Spleen (tissue), 7 donors: ENCODE results near the gene FHL2.

ENCODE experiments used
- POLR2A ChIP-seq, 3 donors: fragments of 450-650 bp; IDR thresholded peaks; one replicate each; pipeline ENCODE4 v1.5.1; 2017; ENCODE audit warnings: antibody characterized with exemption in 3 of 3, mild to moderate bottlenecking in 1 of 3
- TF ChIP-seq, protein P1 (sequence below), 11 experiments: fragments of 200-600 bp in 7 of 11; fragments of 450-650 bp in 4 of 11; sonication (generic) in 4 of 11; IDR thresholded peaks in 8 of 11; conservative IDR thresholded peaks in 3 of 11; 1 replicate in 7 of 11; 2 replicates in 4 of 11; pipeline versions ENCODE4 v1.4.0 to v1.8.0; 2016 to 2021; ENCODE audit warnings: antibody characterized with exemption in 11 of 11, inconsistent platforms in 4 of 11, mild to moderate bottlenecking in 1 of 11
- donor health status: DM: no; HTN: no; CAD: no; lungs with moderate emphysema.
- donor health status: DM: no; HTN: no; CAD: no.
- donor health status: DM: no; HTN: no; CAD: no.

DNA sequence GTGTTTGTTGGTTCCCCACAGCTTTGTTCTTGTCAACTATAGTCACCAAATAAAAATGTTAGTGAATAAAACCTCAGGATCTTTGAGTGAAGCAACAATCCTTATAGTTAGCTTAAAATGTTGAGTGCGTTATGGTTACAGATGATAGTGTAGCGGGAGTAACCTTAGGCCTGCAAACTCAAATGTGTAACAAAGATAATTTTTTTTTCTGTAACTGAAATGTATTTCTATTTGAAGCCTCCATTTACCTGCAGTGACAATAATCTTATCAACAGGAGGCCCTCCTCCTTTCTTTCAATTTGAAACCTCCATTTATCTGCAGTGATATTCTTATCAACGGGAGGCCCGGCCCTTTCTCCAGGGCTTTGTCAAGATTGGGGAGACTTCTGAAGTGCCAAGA is 64.6 kb downstream of the FHL2 start:
- TF ChIP-seq POLR2A (IDR thresholded peaks at IDR 0.05): no peak
- TF ChIP-seq, protein P1, sequence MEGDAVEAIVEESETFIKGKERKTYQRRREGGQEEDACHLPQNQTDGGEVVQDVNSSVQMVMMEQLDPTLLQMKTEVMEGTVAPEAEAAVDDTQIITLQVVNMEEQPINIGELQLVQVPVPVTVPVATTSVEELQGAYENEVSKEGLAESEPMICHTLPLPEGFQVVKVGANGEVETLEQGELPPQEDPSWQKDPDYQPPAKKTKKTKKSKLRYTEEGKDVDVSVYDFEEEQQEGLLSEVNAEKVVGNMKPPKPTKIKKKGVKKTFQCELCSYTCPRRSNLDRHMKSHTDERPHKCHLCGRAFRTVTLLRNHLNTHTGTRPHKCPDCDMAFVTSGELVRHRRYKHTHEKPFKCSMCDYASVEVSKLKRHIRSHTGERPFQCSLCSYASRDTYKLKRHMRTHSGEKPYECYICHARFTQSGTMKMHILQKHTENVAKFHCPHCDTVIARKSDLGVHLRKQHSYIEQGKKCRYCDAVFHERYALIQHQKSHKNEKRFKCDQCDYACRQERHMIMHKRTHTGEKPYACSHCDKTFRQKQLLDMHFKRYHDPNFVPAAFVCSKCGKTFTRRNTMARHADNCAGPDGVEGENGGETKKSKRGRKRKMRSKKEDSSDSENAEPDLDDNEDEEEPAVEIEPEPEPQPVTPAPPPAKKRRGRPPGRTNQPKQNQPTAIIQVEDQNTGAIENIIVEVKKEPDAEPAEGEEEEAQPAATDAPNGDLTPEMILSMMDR (IDR thresholded peaks at IDR 0.05 in 8 of 11, conservative IDR thresholded peaks at IDR 0.05 in 3 of 11): no peak
